HG03025 (cell line): ENCODE measurements around the gene LINGO4.

Experiments used
- ATAC-seq: cut with Tn5 transposase; IDR thresholded peaks from one replicate; pipeline ENCODE4 v1.9.1; 2021; ENCODE audit warnings: mild to moderate bottlenecking, moderate library complexity; ENCODE audit not compliant: unreplicated experiment, low FRiP score

Gene LINGO4

GRCh38 chr1:151756291-151756690 lies 48.9 kb downstream of the LINGO4 start:
- ATAC-seq: no peak
